Measurements from ENCODE around the gene LIPE.

LIPE gene

GRCh38 chr19:42363614-42364346, 63.4 kb downstream of the LIPE start:
- no peak for TF ChIP-seq ESRRG (CRISPR knock-in tag; IDR thresholded peaks at IDR 0.05)
- no peak for TF ChIP-seq CREB5 (CRISPR knock-in tag; IDR thresholded peaks at IDR 0.05; ENCODE audit: low read depth)
- TF ChIP-seq ISL1 (CRISPR knock-in tag; IDR thresholded peaks at IDR 0.05) = no peak
- TF ChIP-seq ZNF8 (CRISPR knock-in tag; IDR thresholded peaks at IDR 0.05) = no peak
- no peak for TF ChIP-seq BACH2 (CRISPR knock-in tag; IDR thresholded peaks at IDR 0.05; ENCODE audit: borderline replicate concordance)
- no peak for TF ChIP-seq PPARA (CRISPR knock-in tag; IDR thresholded peaks at IDR 0.05; ENCODE audit: borderline replicate concordance)
- no peak for TF ChIP-seq CSRNP3 (CRISPR knock-in tag; IDR thresholded peaks at IDR 0.05)
- TF ChIP-seq ZFP3 (CRISPR knock-in tag; IDR thresholded peaks at IDR 0.05) = no peak
- no peak for TF ChIP-seq SNAI2 (CRISPR knock-in tag; IDR thresholded peaks at IDR 0.05)
- no peak for TF ChIP-seq TSHZ2 (CRISPR knock-in tag; IDR thresholded peaks at IDR 0.05)
- TF ChIP-seq ARNTL (CRISPR knock-in tag; IDR thresholded peaks at IDR 0.05; ENCODE audit: borderline replicate concordance, low read depth) = no peak
- TF ChIP-seq TOX (CRISPR knock-in tag; IDR thresholded peaks at IDR 0.05; ENCODE audit: borderline replicate concordance) = no peak
- no peak for TF ChIP-seq POU6F1 (CRISPR knock-in tag; IDR thresholded peaks at IDR 0.05; ENCODE audit: borderline replicate concordance, low read depth)
- no peak for TF ChIP-seq ZFP30 (CRISPR knock-in tag; IDR thresholded peaks at IDR 0.05)
- no peak for ATAC-seq

- no peak for TF ChIP-seq SNAI2 (CRISPR knock-in tag; IDR thresholded peaks at IDR 0.05)
- no peak for TF ChIP-seq POU6F1 (CRISPR knock-in tag; IDR thresholded peaks at IDR 0.05; ENCODE audit: borderline replicate concordance, low read depth)
- TF ChIP-seq ZFP3 (CRISPR knock-in tag; IDR thresholded peaks at IDR 0.05) = no peak
- no peak for TF ChIP-seq ZNF8 (CRISPR knock-in tag; IDR thresholded peaks at IDR 0.05)
- TF ChIP-seq CSDC2 (CRISPR knock-in tag; IDR thresholded peaks at IDR 0.05) = no peak
- no peak for TF ChIP-seq ZFP30 (CRISPR knock-in tag; IDR thresholded peaks at IDR 0.05)
- no peak for TF ChIP-seq ISL1 (CRISPR knock-in tag; IDR thresholded peaks at IDR 0.05)
- no peak for TF ChIP-seq ZC3H10 (CRISPR knock-in tag; IDR thresholded peaks at IDR 0.05)
- ATAC-seq = no peak
Measured at GRCh38 chr19:42362891-42363440, 64.2 kb downstream of the LIPE start.

GRCh38 chr19:42362342-42362741, 64.8 kb downstream of the LIPE start:
- TF ChIP-seq ZNF70 (CRISPR knock-in tag; IDR thresholded peaks at IDR 0.05) (no peak), PPARA (CRISPR knock-in tag; IDR thresholded peaks at IDR 0.05; ENCODE audit: borderline replicate concordance) (no peak), RARB (CRISPR knock-in tag; IDR thresholded peaks at IDR 0.05) (no peak), ZFP30 (CRISPR knock-in tag; IDR thresholded peaks at IDR 0.05) (no peak), ESRRG (CRISPR knock-in tag; IDR thresholded peaks at IDR 0.05) (no peak), ZC3H10 (CRISPR knock-in tag; IDR thresholded peaks at IDR 0.05) (no peak), PATZ1 (CRISPR knock-in tag; IDR thresholded peaks at IDR 0.05; ENCODE audit: borderline replicate concordance) (no peak), CSDC2 (CRISPR knock-in tag; IDR thresholded peaks at IDR 0.05) (no peak), TCF4 (CRISPR knock-in tag; IDR thresholded peaks at IDR 0.05; ENCODE audit: borderline replicate concordance) (no peak), CREB5 (CRISPR knock-in tag; IDR thresholded peaks at IDR 0.05; ENCODE audit: low read depth) (no peak), TOX (CRISPR knock-in tag; IDR thresholded peaks at IDR 0.05; ENCODE audit: borderline replicate concordance) (no peak)
- no peak for ATAC-seq
